Endothelial cell of umbilical vein (primary cell): ENCODE data around the gene SP1.

Experiments used
- EZH2 ChIP-seq: IDR thresholded peaks from 2 replicates; pipeline ENCODE4 v1.6.1; 2012; ENCODE audit warnings: borderline replicate concordance, low read depth, mild to moderate bottlenecking, moderate library complexity, low read length, inconsistent platforms; ENCODE audit not compliant: severe bottlenecking
- FOS ChIP-seq: IDR thresholded peaks from 2 replicates; pipeline ENCODE4 v1.6.1; 2011; ENCODE audit warnings: mild to moderate bottlenecking, low read length, moderate library complexity, borderline replicate concordance; ENCODE audit not compliant: insufficient read depth
- GATA2 ChIP-seq: IDR thresholded peaks from 2 replicates; pipeline ENCODE4 v1.7.0; 2011; ENCODE audit warnings: low read depth, mild to moderate bottlenecking, moderate library complexity, mixed read lengths, low read length; ENCODE audit not compliant: insufficient read length, insufficient read depth
- JUN ChIP-seq: IDR thresholded peaks from 2 replicates; pipeline ENCODE4 v1.6.1; 2011; ENCODE audit warnings: borderline replicate concordance, low read depth; ENCODE audit not compliant: insufficient read length, insufficient read depth
- MYC ChIP-seq: IDR thresholded peaks from one replicate; pipeline ENCODE4 v1.6.1; 2011; ENCODE audit warnings: mild to moderate bottlenecking, low read depth, low read length
- POLR2A ChIP-seq: IDR thresholded peaks from 2 replicates; pipeline ENCODE4 v1.6.1; 2012; ENCODE audit warnings: low read depth, mild to moderate bottlenecking, control low read depth, low read length
- POLR2AphosphoS5 ChIP-seq: IDR thresholded peaks from 2 replicates; pipeline ENCODE4 v1.6.1; 2012; ENCODE audit warnings: low read depth, mild to moderate bottlenecking, control low read depth, low read length, moderate library complexity; ENCODE audit not compliant: insufficient read depth
- TF ChIP-seq, protein P1 (sequence below), 2 donors: IDR thresholded peaks; 1 replicate in 1 of 2; 2 replicates in 1 of 2; pipeline ENCODE4 v1.5.1; 2011; ENCODE audit warnings: low read length in 2 of 2, mild to moderate bottlenecking in 2 of 2, moderate library complexity in 2 of 2, control low read depth in 1 of 2, inconsistent platforms in 1 of 2, low read depth in 1 of 2; ENCODE audit not compliant: insufficient read depth in 1 of 2; ENCODE audit errors: extremely low read depth in 1 of 2
- TF ChIP-seq, protein P2 (sequence below): IDR thresholded peaks from 2 replicates; pipeline ENCODE4 v1.6.1; 2011; ENCODE audit not compliant: insufficient read depth, insufficient read length

DNA sequence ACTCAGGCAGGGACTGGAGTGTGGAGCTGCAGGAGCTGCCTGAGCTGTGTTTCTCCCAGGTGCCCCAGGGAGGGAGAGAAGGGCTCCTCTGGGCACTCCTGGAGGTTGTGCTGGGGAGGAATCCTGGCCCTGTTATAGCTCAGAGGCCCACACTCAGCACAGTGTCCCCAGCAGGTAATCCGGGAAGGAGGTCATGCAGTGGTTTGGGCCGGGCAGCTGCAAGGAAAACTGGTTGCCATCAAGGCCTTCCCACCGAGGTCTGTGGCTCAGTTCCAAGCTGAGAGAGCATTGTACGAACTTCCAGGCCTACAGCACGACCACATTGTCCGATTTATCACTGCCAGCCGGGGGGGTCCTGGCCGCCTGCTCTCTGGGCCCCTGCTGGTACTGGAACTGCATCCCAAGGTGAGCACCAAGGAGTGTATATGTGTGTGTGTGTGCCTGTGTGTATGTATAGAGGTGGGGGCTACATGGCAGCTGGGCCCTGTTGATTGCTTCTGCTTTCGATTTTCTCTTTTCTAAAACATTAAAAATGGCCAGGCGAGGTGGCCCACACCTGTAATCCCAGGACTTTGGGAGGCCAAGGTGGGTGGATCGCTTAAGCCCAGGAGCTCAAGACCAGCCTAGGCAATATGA is 45.7 kb downstream of the SP1 start:
- no peak for TF ChIP-seq EZH2
- TF ChIP-seq, protein P1, sequence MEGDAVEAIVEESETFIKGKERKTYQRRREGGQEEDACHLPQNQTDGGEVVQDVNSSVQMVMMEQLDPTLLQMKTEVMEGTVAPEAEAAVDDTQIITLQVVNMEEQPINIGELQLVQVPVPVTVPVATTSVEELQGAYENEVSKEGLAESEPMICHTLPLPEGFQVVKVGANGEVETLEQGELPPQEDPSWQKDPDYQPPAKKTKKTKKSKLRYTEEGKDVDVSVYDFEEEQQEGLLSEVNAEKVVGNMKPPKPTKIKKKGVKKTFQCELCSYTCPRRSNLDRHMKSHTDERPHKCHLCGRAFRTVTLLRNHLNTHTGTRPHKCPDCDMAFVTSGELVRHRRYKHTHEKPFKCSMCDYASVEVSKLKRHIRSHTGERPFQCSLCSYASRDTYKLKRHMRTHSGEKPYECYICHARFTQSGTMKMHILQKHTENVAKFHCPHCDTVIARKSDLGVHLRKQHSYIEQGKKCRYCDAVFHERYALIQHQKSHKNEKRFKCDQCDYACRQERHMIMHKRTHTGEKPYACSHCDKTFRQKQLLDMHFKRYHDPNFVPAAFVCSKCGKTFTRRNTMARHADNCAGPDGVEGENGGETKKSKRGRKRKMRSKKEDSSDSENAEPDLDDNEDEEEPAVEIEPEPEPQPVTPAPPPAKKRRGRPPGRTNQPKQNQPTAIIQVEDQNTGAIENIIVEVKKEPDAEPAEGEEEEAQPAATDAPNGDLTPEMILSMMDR (IDR thresholded peaks at IDR 0.05; ENCODE audit: extremely low read depth in 1 of 2, insufficient read depth in 1 of 2, low read depth in 1 of 2, low read length in 2 of 2) = no peak
- TF ChIP-seq POLR2A = no peak
- TF ChIP-seq POLR2AphosphoS5 = no peak
- TF ChIP-seq, protein P2, sequence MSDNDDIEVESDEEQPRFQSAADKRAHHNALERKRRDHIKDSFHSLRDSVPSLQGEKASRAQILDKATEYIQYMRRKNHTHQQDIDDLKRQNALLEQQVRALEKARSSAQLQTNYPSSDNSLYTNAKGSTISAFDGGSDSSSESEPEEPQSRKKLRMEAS = no peak
- no peak for TF ChIP-seq JUN
- TF ChIP-seq MYC = no peak
- TF ChIP-seq FOS = no peak
- no peak for TF ChIP-seq GATA2
